ENCODE results near the gene SNAI1.

- TF ChIP-seq, protein P1, sequence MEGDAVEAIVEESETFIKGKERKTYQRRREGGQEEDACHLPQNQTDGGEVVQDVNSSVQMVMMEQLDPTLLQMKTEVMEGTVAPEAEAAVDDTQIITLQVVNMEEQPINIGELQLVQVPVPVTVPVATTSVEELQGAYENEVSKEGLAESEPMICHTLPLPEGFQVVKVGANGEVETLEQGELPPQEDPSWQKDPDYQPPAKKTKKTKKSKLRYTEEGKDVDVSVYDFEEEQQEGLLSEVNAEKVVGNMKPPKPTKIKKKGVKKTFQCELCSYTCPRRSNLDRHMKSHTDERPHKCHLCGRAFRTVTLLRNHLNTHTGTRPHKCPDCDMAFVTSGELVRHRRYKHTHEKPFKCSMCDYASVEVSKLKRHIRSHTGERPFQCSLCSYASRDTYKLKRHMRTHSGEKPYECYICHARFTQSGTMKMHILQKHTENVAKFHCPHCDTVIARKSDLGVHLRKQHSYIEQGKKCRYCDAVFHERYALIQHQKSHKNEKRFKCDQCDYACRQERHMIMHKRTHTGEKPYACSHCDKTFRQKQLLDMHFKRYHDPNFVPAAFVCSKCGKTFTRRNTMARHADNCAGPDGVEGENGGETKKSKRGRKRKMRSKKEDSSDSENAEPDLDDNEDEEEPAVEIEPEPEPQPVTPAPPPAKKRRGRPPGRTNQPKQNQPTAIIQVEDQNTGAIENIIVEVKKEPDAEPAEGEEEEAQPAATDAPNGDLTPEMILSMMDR (IDR thresholded peaks at IDR 0.05): no peak
- no peak for TF ChIP-seq POLR2A (IDR thresholded peaks at IDR 0.05)
- no peak for TF ChIP-seq POLR2AphosphoS5 (IDR thresholded peaks at IDR 0.05)
These were observed 44.2 kb downstream of the SNAI1 start for GRCh38 chr20:50026746-50027575.
